Adrenal gland (tissue), 19 donors: ENCODE results near the gene PSMG3. TPM values are rescaled to one million over a fixed set of nuclear protein-coding genes. Genes with fewer than 3 reads are reported as not detected.

ENCODE experiments used
- DNase-seq, 7 donors: peaks; one replicate each; pipeline ENCODE4 v3.0.0-alpha.2; 2019 to 2020
- H3K27ac ChIP-seq, 5 donors: fragments of 200-600 bp; sonication (generic) in 4 of 5; 1 replicate in 3 of 5; 2 replicates in 2 of 5; pipeline versions ENCODE4 v1.5.1 to v1.8.0; 2016 to 2020; ENCODE audit warnings: mild to moderate bottlenecking in 1 of 5
- H3K27me3 ChIP-seq: fragments of 200-600 bp; 2 replicates; pipeline ENCODE4 v1.8.0; 2021
- H3K36me3 ChIP-seq, 2 donors: fragments of 200-600 bp; replicated peaks in 1 of 2; 1 replicate in 1 of 2; 2 replicates in 1 of 2; pipeline versions ENCODE4 v1.5.1 to v1.8.0; 2018 to 2022
- H3K4me1 ChIP-seq, 2 donors: fragments of 200-600 bp; replicated peaks in 1 of 2; 1 replicate in 1 of 2; 2 replicates in 1 of 2; pipeline versions ENCODE4 v1.5.1 to v1.8.0; 2018 to 2021
- H3K4me3 ChIP-seq, 4 donors: fragments of 200-600 bp; sonication (generic) in 3 of 4; one replicate each; pipeline ENCODE4 v1.5.1; 2016 to 2018
- H3K9me3 ChIP-seq, 3 donors: fragments of 200-600 bp; sonication (generic) in 1 of 3; replicated peaks in 1 of 3; 1 replicate in 2 of 3; 2 replicates in 1 of 3; pipeline versions ENCODE4 v1.5.1 to v1.8.0; 2016 to 2021
- CTCF ChIP-seq, 6 experiments: fragments of 450-650 bp in 4 of 6; fragments of 200-600 bp in 2 of 6; sonication (generic) in 1 of 6; IDR thresholded peaks; 1 replicate in 5 of 6; 2 replicates in 1 of 6; pipeline versions ENCODE4 v1.5.1 to v1.8.0; 2016 to 2021; ENCODE audit warnings: antibody characterized with exemption in 6 of 6, mild to moderate bottlenecking in 2 of 6, moderate library complexity in 1 of 6
- POLR2A ChIP-seq, 2 donors: fragments of 450-650 bp; IDR thresholded peaks; one replicate each; pipeline ENCODE4 v1.6.1; 2017; ENCODE audit warnings: antibody characterized with exemption in 2 of 2, mild to moderate bottlenecking in 2 of 2, moderate library complexity in 1 of 2
- WGBS, 4 donors: extraction: QIAGEN DNeasy Blood & Tissue Kit in 2 of 4; methylation state at CpG; one replicate each; pipeline versions ENCODE4 v1.1.5 to v1.1.7; 2013 to 2017; 5-methylcytosine and 5-hydroxymethylcytosine counted together
- intact Hi-C, 2 donors: fragments of 100-400 bp; cut with DNase I; formaldehyde crosslinking; loops; one replicate each; pipeline versions ENCODE4 v1.14.1 to v1.15.0; 2022 to 2023
- long read RNA-seq, 10 donors: library from polyadenylated mRNA in 3 of 10; unstranded in 2 of 10; stranded (forward) in 1 of 10; transcript quantifications; one replicate each; pipeline ENCODE4 v2.0.0 and lab custom pipeline, GENCODE V29; 2021 to 2026
- polyA plus RNA-seq, 3 donors: library from polyadenylated mRNA; stranded (reverse); fragments of 200-250 nt in 2 of 3; fragments of 350-450 nt in 1 of 3; fragmentation: Illumina TruSeq in 1 of 3; extraction: RNeasy Lipid Tissue Mini Kit (QIAGEN cat#74804) in 1 of 3; gene quantifications; one replicate each; pipeline ENCODE4 v1.2.3, GENCODE V29; 2013 to 2014
- total RNA-seq, 9 donors: library from RNA; depleted of rRNA in 4 of 9; stranded (reverse); fragments of >200 nt in 4 of 9; fragments of 120-200 nt in 1 of 9; fragmentation: NEBNext Ultra II Directional in 1 of 9; extraction: Animal tissue kit (Norgen Biotek cat#: 25700) in 1 of 9; gene quantifications; one replicate each; pipeline versions ENCODE4 v1.1.0 to v1.2.4, GENCODE V29; 2013 to 2023
- donor health status: healthy with polysubstance abuse.
- donor health status: Bipolar disorder and iron deficiency.
- donor health status: DM: yes; HTN: yes; CAD: no.
- donor health status: DM: no; HTN: no; CAD: no.
- donor health status: DM: no; HTN: no; CAD: no.
- donor health status: DM: yes; HTN: yes; CAD: no.

The PSMG3 gene, protein sequence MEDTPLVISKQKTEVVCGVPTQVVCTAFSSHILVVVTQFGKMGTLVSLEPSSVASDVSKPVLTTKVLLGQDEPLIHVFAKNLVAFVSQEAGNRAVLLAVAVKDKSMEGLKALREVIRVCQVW
- total RNA-seq = 10 to 100 TPM; 19.1 to 64.3 (median 26.1) TPM
- 10 to 100 TPM; 17.3 to 82.7 (median 68.4) TPM for polyA plus RNA-seq
- long read RNA-seq, donor 1, transcript PSMG3-202 (2 exons, 1,391 nt) = major isoform, 28 of 33 reads
- long read RNA-seq, donor 1, transcript PSMG3-203 (3 exons, 774 nt) = minor isoform, 5 of 33 reads
- long read RNA-seq, donor 1, partial matches to known transcripts = 0 of 33 reads
- long read RNA-seq, donor 1, other reads (novel, unspliced or antisense) = 0 of 33 reads
- long read RNA-seq, donor 2, transcript PSMG3-202 (2 exons, 1,391 nt) = major isoform, 13 of 18 reads
- long read RNA-seq, donor 2, partial matches to known transcripts = 0 of 18 reads
- long read RNA-seq, donor 2, other reads (novel, unspliced or antisense) = 0 of 18 reads
- long read RNA-seq, donor 3, transcript PSMG3-203 (3 exons, 774 nt) = major isoform, 6 of 8 reads
- long read RNA-seq, donor 3, partial matches to known transcripts = 0 of 8 reads
- long read RNA-seq, donor 3, other reads (novel, unspliced or antisense) = 0 of 8 reads
- long read RNA-seq, donor 4, transcript PSMG3-202 (2 exons, 1,391 nt) = major isoform, 8 of 15 reads
- long read RNA-seq, donor 4, transcript PSMG3-203 (3 exons, 774 nt) = minor isoform, 7 of 15 reads
- long read RNA-seq, donor 4, partial matches to known transcripts = 0 of 15 reads
- long read RNA-seq, donor 4, other reads (novel, unspliced or antisense) = 0 of 15 reads
- long read RNA-seq, donor 5, transcript PSMG3-203 (3 exons, 774 nt) = major isoform, 13 of 28 reads
- long read RNA-seq, donor 5, transcript PSMG3-202 (2 exons, 1,391 nt) = minor isoform, 10 of 28 reads
- long read RNA-seq, donor 5, partial matches to known transcripts = 0 of 28 reads
- long read RNA-seq, donor 5, other reads (novel, unspliced or antisense) = 5 of 28 reads
- long read RNA-seq, donor 6, transcript PSMG3-202 (2 exons, 1,391 nt) = major isoform, 7 of 11 reads
- long read RNA-seq, donor 6, partial matches to known transcripts = 1 of 11 reads
- long read RNA-seq, donor 6, other reads (novel, unspliced or antisense) = 0 of 11 reads
- long read RNA-seq, donor 7, transcript PSMG3-202 (2 exons, 1,391 nt) = major isoform, 16 of 16 reads
- long read RNA-seq, donor 7, partial matches to known transcripts = 0 of 16 reads
- long read RNA-seq, donor 7, other reads (novel, unspliced or antisense) = 0 of 16 reads
- long read RNA-seq, donor 8, transcript PSMG3-202 (2 exons, 1,391 nt) = major isoform, 41 of 45 reads
- long read RNA-seq, donor 8, partial matches to known transcripts = 0 of 45 reads
- long read RNA-seq, donor 8, other reads (novel, unspliced or antisense) = 0 of 45 reads
- long read RNA-seq, donor 9, transcript PSMG3-202 (2 exons, 1,391 nt) = major isoform, 5 of 10 reads
- long read RNA-seq, donor 9, transcript PSMG3-203 (3 exons, 774 nt) = major isoform, 5 of 10 reads
- long read RNA-seq, donor 9, partial matches to known transcripts = 0 of 10 reads
- long read RNA-seq, donor 9, other reads (novel, unspliced or antisense) = 0 of 10 reads
- long read RNA-seq, donor 10, transcript PSMG3-202 (2 exons, 1,391 nt) = major isoform, 38 of 41 reads
- long read RNA-seq, donor 10, partial matches to known transcripts = 0 of 41 reads
- long read RNA-seq, donor 10, other reads (novel, unspliced or antisense) = 0 of 41 reads

DNA sequence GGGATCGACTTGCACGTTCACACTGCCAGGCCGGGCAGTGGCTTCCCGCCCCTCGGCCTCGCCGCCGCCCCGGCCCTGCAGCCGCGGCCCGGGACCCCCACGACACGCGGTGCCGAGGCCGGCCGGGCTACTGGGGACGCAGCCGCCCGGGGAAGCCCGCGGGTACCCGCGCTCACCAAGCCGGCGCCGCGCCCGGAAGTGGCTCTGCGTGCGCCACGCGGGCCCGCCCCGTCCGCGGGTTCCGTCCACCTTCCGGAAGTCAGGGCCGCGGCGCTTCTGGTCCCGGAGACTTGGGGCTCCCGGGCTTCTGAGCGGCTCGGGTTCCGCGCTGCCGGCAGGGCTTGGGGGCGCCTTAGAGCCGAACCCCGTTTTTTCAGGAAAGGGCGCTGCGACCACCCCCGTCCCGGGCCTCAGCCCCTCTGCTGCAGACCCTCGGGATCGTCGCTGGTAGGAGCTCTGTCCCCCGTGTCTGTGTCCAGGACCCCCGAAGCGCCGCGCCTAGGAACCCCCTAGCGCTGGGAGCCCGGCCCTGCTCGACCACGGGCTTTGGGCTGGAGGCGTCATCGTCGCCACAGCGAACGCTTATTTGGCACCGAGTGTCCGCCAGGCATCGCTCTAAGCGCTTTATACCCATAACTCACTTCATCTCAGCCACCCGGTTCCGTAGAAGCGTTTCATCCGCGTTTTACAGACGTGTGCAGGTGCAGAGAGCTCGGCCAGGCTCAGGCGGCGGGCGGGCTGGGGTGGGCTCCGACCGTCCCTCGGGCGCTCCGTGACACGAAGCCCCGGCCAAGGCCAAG lies at the start of gene PSMG3:
TSS of gene PSMG3 (minus strand) at position 200 of the 800 bp plus-strand sequence. CDS start 693 bp downstream, outside the sequence.
- no peaks in the 10 kb centered on the region for H3K9me3 ChIP-seq
- H3K4me3 ChIP-seq = peak within 1 kb of the TSS; percentile 65 to 91 (median 83)
- intact Hi-C loops = loop anchor here (10.0 kb wide), 2 partner anchors 645 to 785 kb away; partner anchors contain the start of gene EIF3B (in 1 of the 2)
- TF ChIP-seq CTCF (IDR thresholded peaks at IDR 0.05) = peak in 5 of 6 experiments; percentile 27 to 60 (median 39)
- TF ChIP-seq POLR2A (IDR thresholded peaks at IDR 0.05) = peak; percentile 67 to 74
- peak within 1 kb of the TSS; percentile 87 to 94 (median 92) for H3K27ac ChIP-seq
- 0 to 1% (median 0%) methylated on average over 2 to 95 of the region's 95 CpGs for WGBS, 4 donors
- peaks cover 22 to 24% of the 10 kb centered on the region in 2 donors for H3K4me1 ChIP-seq
- DNase-seq = peak; percentile 88 to 94 (median 91)
- H3K27me3 ChIP-seq = no peaks in the 10 kb centered on the region
- peaks cover 0 to 14% of the 10 kb centered on the region in 2 donors for H3K36me3 ChIP-seq

DNA sequence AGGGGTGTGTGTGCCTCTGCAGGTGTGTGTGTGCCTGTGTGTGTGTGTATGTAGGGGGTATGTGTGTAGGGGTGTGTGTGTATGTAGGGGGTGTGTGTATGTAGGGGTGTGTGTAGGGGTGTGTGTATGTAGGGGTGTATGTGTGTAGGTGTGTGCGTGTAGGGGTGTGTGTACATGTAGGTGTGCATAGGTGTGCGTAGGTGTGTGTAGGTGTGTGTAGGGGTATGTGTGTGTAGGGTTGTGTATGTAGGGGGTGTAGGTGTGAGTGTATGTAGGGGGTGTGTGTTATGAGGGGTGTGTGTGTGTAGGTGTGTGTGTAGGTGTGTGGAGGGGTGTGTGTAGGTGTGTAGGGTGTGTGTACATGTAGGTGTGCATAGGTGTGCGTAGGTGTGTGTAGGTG lies 48.6 kb upstream of the PSMG3 start:
- Histone ChIP-seq H3K4me1 (no peaks in the 10 kb centered on the region), H3K9me3 (no peaks in the 10 kb centered on the region)
- intact Hi-C loops = no loop called here

More for the DNA sequence above, 48.6 kb upstream of the PSMG3 start:
- no peak for DNase-seq
- Histone ChIP-seq H3K27me3 (peaks cover 4% of the 10 kb centered on the region), H3K4me3 (no peak overlapping the region), H3K36me3 (no peaks in the 10 kb centered on the region), H3K27ac (no peak overlapping the region)
- WGBS, 4 donors = 86 to 93% (median 89%) methylated on average over 3 of the region's 3 CpGs
- TF ChIP-seq CTCF (IDR thresholded peaks at IDR 0.05) = no peak
- TF ChIP-seq POLR2A (IDR thresholded peaks at IDR 0.05) = no peak
